GM19468 (cell line): ENCODE data around the gene TPD52L1.
"Not testable (repeated sequence)": the region's sequence is repeated elsewhere in the genome, so short reads cannot be mapped to it uniquely, and the experiment has no call there.

Source experiments
- ATAC-seq: cut with Tn5 transposase; IDR thresholded peaks from one replicate; pipeline ENCODE4 v1.9.1; 2021; ENCODE audit warnings: mild to moderate bottlenecking, moderate library complexity, moderate number of reproducible peaks; ENCODE audit not compliant: unreplicated experiment; ENCODE audit errors: extremely low read depth

TPD52L1 gene

DNA sequence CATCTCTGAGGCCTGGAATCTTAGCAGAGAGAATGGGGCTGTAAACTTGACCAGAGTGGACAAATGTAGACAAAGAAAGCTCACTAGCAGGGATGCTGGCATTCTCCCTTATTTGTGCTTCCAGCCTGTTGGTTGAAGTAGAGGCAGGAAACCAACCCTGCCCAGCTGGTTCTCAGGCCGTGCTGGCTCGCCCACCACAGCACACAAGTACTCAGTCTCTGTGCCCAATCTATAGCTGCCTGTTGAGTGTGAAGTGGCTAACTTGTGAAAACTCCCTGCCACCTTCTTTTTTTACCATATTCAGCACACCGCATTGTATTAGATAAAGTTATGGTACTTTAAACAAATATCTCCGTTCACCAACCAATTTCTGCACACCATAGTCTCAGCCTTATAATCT, 110.9 kb downstream of the TPD52L1 start:
- ATAC-seq: no peak

DNA sequence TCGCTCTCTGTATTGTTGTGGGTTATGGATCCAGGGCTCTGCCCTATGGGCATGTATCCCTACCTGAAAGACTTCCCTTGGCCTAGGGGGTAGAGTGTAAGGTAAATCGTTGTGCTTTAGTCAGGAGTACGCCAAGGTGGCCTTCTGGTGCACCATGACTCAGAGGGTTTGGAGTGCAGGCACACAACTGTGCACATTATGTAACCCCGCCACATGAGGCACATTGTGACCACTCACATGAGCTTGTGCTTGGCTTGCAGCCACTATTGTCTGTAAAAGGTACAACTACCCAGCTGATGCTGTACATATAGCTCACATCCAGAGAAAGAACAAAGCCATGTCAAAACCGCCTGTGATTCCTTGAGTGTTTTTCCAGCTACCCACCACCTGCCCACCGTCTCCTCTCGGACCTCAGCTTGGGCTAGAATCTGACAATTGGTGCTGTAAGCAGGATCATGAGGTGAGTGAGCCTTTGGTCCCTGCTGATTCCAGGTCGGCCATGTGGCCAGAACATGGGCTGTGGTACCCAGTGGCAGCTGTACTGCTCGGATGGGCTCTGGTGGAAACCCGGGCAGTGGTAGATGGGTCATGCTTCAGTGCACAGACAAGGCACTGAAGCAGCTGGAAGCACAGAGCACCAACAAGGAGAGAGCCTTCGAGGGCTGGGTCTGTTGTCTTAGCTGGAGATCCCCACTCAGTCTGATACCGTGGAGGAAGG, 114.4 kb downstream of the TPD52L1 start:
- ATAC-seq: no peak

DNA sequence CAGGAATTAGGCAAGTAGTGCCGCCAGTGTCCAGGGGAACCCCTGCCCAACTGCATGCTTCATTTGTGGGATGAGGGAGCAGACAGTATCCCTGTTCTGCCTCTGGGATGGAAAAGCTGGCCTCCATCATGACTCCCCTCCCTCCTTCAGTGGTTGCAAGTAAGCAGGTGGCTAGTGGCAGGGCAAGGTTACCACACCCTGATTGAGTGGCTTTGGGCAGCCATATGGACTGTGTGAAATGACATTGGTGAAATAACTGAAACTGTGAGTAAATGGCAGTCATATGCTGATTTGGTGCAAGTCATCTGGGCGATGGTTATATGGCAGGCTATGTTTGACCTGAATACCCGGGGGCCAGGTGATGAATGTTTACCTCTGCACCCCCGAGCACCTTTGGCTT, 115.2 kb downstream of the TPD52L1 start:
- no peak for ATAC-seq

DNA sequence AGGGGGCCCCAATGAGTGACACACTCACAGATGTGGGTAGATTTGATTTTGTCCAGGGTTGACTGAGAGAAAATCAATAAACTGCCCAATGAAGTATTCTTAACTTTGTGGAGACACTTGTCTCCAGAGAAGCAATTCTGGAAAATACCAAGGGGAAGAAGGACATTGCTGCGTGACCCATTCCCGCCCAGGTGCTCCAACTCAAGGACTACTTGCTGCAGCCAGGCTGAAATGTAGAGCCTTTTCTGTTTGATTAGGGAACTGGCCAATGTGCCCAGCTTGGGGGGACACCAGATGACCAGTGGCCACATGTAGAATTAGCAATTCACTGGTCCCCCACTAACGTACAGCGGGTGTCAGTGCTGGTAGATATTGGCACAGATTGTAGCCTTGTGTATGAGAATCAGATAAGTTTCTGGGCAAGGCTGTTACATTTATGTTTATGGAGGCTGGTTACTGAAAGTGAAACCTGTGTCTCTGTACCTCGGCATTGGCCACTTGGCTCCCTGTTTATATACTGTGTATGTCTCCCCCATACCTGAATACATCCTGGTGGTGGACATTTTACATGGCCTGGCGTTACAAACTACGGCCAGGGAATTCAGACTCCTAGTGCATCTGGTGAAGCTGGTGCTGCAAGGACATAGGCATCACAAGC, 115.9 kb downstream of the TPD52L1 start:
- ATAC-seq: no peak

DNA sequence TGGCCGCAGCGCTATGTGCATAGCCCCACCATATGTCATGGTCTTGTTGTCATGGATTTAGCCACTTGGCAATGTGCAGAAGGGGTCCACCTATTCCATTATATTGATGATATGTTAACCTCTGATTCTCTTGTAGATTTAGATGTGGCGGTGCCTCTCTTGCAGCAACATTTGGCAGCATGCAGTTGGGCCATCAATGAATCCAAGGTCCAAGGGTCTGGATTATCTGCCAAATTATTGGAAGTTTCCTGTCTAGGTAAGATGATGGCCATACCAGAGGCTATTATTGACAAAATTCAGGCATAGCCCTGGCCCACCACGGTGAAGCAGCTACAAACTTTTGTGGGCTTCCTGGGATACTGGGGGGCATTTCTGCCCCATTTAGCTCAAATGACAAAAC, 116.8 kb downstream of the TPD52L1 start:
- ATAC-seq: no peak

DNA sequence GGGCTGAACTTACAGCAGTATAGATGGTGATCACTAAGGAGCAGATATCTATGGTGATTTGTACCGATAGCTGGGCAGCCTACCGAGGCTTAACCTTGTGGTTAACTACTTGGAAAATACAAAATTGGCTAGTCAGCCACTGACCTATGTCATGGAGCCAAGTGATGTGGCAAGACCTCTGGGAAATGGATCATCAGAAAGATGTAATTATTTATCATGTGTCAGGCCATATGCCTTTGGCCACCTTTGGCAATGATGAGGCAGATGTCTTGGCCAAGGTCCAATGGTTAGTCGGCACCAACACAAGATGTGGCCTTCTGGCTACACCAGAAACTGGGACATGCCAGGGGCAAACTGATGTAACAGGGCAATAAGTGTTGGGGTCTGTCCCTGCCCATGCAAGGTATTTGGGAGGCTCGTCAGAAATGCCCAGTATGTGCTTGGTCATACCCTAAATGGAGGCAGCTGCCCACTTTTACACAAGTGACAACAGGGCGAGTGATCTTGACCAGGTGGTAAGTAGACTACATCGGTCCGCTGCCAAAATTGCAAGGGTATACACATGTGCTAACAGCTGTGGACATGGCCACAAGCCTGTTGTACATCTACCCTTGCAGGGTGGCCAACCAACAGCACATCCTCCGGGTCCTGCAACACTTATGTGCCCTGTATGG, 118.0 kb downstream of the TPD52L1 start:
- no peak for ATAC-seq

DNA sequence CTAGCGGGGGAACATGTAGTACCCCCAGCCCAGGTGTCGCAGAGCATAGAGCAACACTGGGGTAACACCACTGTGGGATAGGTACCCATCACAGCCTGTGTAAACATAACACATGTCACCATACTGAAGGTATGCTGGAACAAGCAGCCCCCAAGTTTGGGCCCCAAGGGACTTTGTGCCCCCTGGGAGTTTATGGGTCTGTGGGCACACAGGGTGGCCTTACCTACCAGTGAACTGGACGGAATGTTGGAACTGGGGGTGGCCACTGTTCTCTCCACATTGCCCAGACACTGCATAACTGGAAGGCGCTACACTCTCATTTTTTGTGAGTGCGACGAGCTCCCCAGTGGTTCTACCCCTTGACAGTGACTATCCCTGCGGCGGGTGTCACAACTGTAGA, 119.7 kb downstream of the TPD52L1 start:
- ATAC-seq: no peak

DNA sequence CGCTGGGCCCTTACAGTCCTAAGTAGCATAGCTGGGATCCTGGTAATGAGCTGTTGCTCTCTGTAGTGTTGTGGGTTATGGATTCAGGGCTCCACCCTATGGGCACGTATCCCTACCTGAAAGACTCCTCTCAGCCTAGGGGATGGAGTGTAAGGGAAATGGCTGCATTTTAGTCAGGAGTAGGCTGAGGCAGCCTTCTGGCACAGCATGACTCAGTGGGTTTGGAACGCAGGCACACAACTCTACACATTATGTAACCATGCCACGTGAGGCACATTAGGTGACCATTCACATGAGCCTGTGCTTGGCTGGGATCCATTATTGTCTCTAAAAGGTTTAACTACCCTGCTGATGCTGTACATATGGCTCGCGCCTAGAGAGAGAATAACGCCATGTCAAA, 120.4 kb downstream of the TPD52L1 start:
- no peak for ATAC-seq

DNA sequence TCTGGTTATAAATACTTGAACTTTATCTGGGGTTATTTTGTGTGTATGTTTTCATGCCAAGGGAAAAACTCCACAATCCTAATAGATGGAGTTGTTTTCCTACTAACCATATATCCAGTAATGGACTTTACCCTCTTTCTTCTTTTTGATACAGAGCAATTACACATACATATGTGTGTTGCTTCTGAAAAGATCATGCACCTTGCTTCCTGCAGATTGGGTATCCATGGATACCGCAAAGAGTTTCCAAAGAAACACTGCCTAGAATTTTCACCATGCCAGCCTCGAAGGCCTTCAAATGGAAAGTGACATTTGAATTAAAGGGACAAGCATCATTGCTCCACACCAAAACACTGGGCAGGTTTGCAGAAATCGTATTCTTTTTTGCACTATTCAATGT, 121.4 kb downstream of the TPD52L1 start:
- ATAC-seq: no peak

DNA sequence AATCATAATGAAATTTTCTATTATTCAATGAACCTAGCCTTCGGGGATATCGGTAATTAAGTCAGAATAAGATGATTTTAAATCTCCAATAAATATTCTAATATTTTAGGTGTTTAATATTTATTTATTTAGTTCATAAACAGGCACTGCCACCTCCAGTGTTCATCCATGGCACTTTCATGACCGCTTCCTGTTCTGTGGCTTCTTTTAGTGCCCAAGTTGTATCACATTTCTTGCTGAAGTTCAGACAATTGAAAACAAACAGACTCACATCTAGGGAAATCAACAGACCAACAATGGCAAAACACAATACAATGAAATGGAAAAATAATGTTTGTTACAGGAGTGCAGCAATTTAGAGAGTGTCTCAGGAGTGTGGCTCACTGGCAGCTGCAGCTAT, 122.2 kb downstream of the TPD52L1 start:
- ATAC-seq: no peak

DNA sequence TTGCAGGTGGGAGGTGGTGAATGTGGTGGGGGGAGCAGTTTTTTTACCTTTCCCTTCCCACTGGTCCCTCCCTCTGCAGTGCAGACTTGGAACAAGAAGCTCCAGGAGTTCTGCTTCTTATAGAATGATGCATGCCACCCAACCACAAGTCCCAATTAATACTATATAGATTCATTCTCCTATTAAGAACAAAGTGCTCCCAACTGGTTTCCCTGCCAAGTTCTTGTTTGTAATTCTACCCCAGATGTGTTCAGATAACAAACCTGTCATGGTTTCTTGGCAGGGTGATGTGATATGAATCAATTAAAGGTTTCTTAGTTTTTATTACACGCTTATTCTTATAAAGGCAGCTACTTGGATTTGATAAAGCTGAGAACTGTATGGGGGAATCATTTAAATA, 124.3 kb downstream of the TPD52L1 start:
- no peak for ATAC-seq

DNA sequence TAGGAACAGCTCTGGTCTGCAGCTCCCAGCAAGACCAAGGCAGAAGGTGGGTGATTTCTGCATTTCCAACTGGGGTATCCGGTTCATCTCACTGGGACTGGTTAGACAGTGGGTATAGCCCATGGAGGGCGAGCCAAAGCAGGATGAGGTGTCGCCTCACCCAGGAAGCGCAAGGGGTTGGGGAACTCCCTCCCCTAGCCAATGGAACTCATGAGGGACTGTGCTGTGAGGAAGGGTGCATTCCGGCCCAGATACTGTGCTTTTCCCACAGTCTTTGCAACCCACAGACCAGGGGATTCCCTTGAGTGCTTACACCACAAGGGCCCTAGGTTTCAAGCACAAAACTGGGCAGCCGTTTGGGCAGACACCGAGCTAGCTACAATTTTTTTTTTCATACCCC, 126.4 kb downstream of the TPD52L1 start:
- ATAC-seq: no peak

DNA sequence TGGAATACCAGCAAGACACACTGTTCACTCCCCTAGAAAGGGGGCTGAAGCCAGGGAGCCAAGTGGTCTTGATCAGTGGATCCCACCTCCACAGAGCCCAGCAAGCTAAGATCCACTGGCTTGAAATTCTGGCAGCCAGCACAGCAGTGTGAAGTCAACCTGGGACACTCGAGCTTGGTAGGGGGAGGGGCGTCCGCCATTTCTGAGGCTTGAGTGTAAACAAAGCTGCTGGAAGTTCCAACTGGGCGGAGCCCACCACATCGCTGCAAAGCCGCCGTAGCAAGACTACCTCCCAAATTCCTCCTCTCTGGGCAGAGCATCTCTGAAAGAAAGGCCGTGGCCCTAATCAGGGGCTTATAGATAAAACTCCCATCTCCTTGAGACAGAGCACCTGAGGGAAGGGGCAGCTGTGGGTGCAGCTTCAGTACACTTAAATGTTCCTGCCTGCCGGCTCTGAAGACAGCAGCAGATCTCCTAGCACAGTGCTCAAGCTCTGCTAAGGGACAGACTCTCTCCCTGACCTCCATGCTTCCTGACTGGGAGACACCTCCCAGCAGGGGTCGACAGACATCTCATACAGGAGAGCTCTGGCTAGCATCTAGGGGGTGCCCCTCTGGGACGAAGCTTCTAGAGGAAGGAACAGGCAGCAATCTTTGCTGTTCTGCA, 126.9 kb downstream of the TPD52L1 start:
- ATAC-seq: not testable (repeated sequence)

DNA sequence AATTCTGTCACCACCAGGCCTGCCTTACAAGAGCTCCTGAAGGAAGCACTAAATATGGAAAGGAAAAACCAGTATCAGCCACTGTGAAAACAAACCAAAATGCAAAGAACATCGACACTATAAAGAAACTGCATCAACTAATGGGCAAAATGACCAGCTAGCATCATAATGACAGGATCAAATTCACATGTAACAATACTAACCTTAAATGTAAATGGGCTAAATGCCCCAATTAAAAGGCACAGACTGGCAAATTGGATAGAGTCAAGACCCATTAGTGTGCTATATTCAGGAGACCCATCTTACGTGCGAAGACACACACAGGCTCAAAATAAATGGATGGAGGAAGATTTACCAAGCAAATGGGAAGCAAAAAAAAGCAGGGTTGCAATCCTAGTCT, 128.9 kb downstream of the TPD52L1 start:
- not testable (repeated sequence) for ATAC-seq

DNA sequence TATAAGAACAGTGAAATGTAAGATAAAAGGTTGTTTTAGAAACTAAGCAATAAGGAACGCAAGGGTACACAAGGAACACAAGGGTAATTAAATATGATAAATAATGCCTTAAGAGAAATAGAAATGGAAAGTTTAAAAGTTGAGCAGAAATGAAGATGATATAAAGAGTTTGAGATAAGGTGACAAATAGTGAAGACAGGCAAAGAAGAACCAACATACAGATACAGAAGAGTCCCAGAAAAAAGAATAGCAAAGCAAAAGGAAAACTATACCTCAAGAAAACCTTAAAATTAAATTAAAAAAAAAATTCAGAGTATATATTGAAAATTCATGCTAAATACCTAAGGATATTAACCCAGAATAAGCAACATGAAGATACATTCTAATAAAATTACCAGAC, 131.8 kb downstream of the TPD52L1 start:
- no peak for ATAC-seq

DNA sequence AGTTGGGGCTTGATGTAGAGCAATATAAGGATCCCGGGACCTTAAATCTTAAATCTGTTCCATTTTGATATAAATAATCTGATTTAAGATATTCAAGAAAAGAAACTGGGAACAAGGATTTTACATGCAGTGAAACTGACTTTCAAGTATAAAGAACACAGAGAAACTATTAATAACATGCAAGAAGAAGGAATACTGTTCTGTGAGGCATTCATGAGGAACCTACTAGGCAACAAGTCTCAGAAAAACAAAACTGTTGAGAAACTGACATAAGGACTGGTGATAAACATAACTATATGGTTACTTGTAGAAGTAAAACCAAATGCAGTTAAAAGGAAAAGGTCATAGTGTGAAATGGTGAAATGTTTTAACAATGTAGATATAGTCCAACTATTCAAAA, 132.4 kb downstream of the TPD52L1 start:
- no peak for ATAC-seq

DNA sequence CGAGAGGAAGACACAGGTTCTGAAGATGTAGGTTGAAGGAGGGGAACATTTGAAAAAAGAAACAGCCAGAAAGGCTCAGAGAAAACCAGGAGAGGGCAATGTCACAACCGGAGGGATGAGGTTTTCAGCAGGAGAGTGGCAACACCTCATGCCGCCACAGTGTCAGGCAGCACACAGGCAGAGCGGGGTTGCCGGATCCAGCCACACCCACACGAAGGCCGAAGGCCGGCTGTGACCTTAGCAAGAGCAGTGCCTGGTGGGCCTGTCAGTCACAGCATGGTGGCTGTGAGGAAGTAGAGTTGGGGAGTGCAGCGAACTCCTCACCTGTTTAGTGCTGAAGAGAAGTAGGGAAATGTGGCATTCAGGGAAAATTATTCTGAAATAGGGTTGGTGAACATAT, 134.1 kb downstream of the TPD52L1 start:
- ATAC-seq: no peak

DNA sequence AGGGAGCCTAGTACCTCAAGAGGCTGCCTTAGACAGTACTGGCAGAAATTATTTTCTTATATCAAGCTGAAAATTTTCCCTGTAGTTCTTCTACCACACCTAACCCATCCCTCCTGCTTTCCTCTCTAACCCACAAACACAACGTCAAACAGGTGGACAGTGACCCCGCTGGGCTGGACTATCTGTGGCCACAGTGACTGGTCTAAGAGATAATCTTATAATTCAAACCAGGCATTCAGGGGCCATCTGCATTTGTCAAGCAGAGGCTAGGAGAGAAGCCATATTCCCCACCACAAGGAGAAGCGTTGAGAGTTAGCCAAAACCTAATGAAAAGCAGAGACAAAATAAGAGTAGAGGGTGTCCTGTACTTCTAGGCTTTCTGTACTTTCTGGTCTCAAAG, 140.0 kb downstream of the TPD52L1 start:
- no peak for ATAC-seq

DNA sequence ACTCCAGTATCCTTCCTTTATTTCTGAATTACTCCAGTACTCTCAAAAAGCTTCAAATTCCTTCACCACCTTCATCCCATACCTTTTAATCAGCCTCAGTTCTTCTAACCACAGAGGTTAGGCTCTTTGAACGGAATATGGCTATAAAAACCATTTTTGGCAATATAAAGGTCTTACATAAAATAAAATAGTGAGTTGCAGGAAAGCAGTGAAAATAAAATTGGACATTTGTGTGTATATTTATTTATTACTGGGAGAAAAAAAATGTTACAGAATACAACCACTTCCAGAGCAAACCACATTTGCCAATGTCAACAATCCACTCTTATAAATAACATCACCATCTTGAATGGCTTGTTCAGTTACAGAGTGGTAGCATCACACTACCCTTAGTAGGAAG, 140.5 kb downstream of the TPD52L1 start:
- ATAC-seq: no peak

DNA sequence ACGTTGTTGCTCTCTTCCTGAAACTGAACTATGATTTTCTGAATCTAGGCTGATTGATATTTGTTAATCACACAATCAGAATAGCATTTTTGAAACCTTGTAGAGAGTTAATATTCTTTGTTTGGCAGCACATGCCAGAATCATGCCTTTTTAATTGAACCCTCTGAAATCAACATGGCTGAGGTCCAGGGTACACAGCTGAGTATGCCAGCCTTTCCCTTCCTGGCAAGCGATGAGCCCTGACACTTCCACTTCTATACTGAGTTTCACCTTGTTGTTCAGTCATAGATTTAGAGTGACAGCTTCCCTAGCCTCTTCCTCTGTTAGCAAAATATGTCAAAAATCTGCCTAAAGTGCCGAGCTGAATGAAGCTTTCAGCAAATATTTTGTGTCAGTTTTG, 141.4 kb downstream of the TPD52L1 start:
- ATAC-seq: no peak

DNA sequence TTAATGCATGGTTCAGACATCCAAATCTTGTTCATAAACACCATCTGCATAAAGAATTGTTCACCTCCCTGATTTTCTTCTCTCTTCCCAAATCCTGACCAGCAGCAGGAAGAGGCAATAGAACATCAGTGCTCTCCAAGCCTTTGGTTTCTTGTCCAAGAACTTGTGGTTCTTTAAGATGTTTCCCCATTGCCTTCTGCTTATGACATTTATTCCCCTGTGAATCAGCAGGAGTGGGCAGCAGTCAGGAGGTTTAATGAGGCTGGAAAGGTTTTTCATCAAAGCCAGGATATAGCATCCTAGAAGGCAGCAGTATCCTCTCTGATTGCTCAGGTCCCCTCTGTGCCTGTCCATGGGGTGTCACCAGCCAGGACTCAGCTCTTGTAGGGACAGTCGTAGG, 142.9 kb downstream of the TPD52L1 start:
- no peak for ATAC-seq
